ENCODE results near the gene AP2B1. TPM values are rescaled to one million over a fixed set of nuclear protein-coding genes. Genes with fewer than 3 reads are reported as not detected.

Gene AP2B1
- 100 to 1,000 TPM in 1 of 4 donors, 10 to 100 TPM in 3; 32.2 to 102 (median 60.1) TPM for total RNA-seq

- in situ Hi-C loops (cut with MboI; ENCODE audit: low pct_ligation_motif_present in 1 of 4, low pct_unique_long_range_greater_than_20kb in 1 of 4, low sequenced_read_pairs in 3 of 4): no loop called here
- Histone ChIP-seq H3K27me3 (no peaks in the 10 kb centered on the region), H3K9me3 (no peaks in the 10 kb centered on the region), H3K4me1 (peaks cover 5 to 47% (median 27%) of the 10 kb centered on the region in 4 donors), H3K4me3 (peak within 1 kb of the TSS; percentile 62 to 82 (median 72)), H3K27ac (peak within 1 kb of the TSS; percentile 90 to 96 (median 92)), H3K36me3 (no peaks in the 10 kb centered on the region)
- intact Hi-C loops (cut with DNase I; ENCODE audit: low total_unique reads): no loop called here
- peak; percentile 96 for DNase-seq
- WGBS, 2 donors (ENCODE audit: low coverage in 1 of 2): 0 to 3% methylated on average over 7 to 42 of the region's 50 CpGs
- peak in 1 of 5 experiments; percentile 44 for TF ChIP-seq CTCF (IDR thresholded peaks at IDR 0.05)
- no peak for TF ChIP-seq EP300 (IDR thresholded peaks at IDR 0.05; ENCODE audit: low read depth)
- TF ChIP-seq POLR2A (IDR thresholded peaks at IDR 0.05): peak; percentile 91
- peak; percentile 86 to 91 (median 91) for TF ChIP-seq POLR2AphosphoS5 (IDR thresholded peaks at IDR 0.05)
These were observed at the start of gene AP2B1 for GRCh38 chr17:35587074-35587961. Gene AP2B1 (plus strand): TSS chr17:35587322. CDS start chr17:35594031, 6,709 bp downstream.

GRCh38 chr17:35537601-35538141, 49.5 kb upstream of the AP2B1 start, which contains the start of gene SLFN12L:
Gene SLFN12L (minus strand): TSS chr17:35537678. CDS start chr17:35522364, 15,314 bp downstream.
- Histone ChIP-seq H3K27me3 (no peaks in the 10 kb centered on the region), H3K9me3 (no peaks in the 10 kb centered on the region), H3K36me3 (no peaks in the 10 kb centered on the region), H3K4me3 (peak within 1 kb of the TSS in 1 of 4 donors; percentile 20), H3K27ac (peak within 1 kb of the TSS; percentile 46 to 72 (median 56)), H3K4me1 (peaks cover 0 to 36% (median 6%) of the 10 kb centered on the region in 4 donors)
- TF ChIP-seq POLR2A (IDR thresholded peaks at IDR 0.05) (no peak), EP300 (IDR thresholded peaks at IDR 0.05; ENCODE audit: low read depth) (no peak), CTCF (IDR thresholded peaks at IDR 0.05) (no peak)
- 25 to 56% methylated on average over 1 to 2 of the region's 2 CpGs for WGBS, 2 donors (ENCODE audit: low coverage in 1 of 2)
- in situ Hi-C loops (cut with MboI; ENCODE audit: low pct_ligation_motif_present in 1 of 4, low pct_unique_long_range_greater_than_20kb in 1 of 4, low sequenced_read_pairs in 3 of 4) (loop anchor here (5.0 to 25.0 kb wide), 7 partner anchors 223 to 1125 kb away; no protein-coding TSS in a partner anchor), intact Hi-C loops (cut with DNase I; ENCODE audit: low total_unique reads) (loop anchor here (10.0 kb wide), 1 partner anchor 363 kb away; no protein-coding TSS in a partner anchor)
- no peak for DNase-seq

- peak overlapping the region in 1 of 4 donors; percentile 6 for H3K4me3 ChIP-seq
- no peaks in the 10 kb centered on the region for H3K27me3 ChIP-seq
- H3K4me1 ChIP-seq: peaks cover 0 to 36% (median 6%) of the 10 kb centered on the region in 4 donors
- H3K9me3 ChIP-seq: no peaks in the 10 kb centered on the region
- no peaks in the 10 kb centered on the region for H3K36me3 ChIP-seq
- peak overlapping the region in 2 of 4 donors; percentile 77 to 79 for H3K27ac ChIP-seq
- in situ Hi-C loops (cut with MboI; ENCODE audit: low pct_ligation_motif_present in 1 of 4, low pct_unique_long_range_greater_than_20kb in 1 of 4, low sequenced_read_pairs in 3 of 4): loop anchor here (5.0 to 25.0 kb wide), 7 partner anchors 225 to 1127 kb away; no protein-coding TSS in a partner anchor
- TF ChIP-seq EP300 (IDR thresholded peaks at IDR 0.05; ENCODE audit: low read depth): no peak
- peak in 1 of 5 experiments; percentile 2 for TF ChIP-seq CTCF (IDR thresholded peaks at IDR 0.05)
- intact Hi-C loops (cut with DNase I; ENCODE audit: low total_unique reads): loop anchor here (10.0 kb wide), 1 partner anchor 365 kb away; no protein-coding TSS in a partner anchor
- DNase-seq: no peak
- 48 to 56% methylated on average over 5 of the region's 5 CpGs for WGBS, 2 donors (ENCODE audit: low coverage in 1 of 2)
These were observed 47.5 kb upstream of the AP2B1 start for GRCh38 chr17:35539659-35540026.

Data from transverse colon (tissue), 4 donors.